HG03097 (cell line): ENCODE data around the gene RIMBP3B.
A peak's percentile ranks its signal among the peaks of the same experiment; 100 is the strongest.
"Not testable (repeated sequence)": the region's sequence is repeated elsewhere in the genome, so short reads cannot be mapped to it uniquely, and the experiment has no call there.

Source experiments
- ATAC-seq: cut with Tn5 transposase; IDR thresholded peaks from one replicate; pipeline ENCODE4 v1.9.1; 2021; ENCODE audit not compliant: unreplicated experiment, low FRiP score

RIMBP3B gene

DNA sequence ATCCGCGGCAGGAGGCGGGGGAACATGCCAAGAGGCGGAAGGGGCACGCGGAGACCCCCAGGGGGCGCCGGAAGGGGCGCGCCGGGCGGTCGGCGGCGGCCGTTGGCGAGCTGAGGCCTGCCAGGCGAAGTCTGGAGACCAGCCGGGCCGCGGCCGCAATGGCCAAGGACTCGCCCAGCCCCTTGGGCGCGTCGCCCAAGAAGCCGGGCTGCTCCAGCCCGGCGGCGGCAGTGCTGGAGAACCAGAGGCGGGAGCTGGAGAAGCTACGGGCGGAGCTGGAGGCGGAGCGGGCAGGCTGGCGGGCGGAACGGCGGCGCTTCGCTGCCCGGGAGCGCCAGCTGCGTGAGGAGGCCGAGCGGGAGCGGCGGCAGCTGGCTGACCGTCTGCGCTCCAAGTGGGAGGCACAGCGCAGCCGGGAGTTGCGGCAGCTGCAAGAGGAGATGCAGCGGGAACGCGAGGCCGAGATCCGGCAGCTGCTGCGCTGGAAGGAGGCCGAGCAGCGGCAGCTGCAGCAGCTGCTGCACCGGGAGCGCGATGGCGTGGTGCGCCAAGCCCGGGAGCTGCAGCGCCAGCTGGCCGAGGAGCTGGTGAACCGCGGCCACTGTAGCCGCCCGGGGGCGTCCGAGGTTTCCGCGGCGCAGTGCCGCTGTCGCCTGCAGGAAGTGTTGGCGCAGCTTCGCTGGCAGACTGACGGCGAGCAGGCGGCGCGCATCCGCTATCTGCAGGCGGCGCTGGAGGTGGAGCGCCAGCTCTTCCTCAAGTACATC is at the start of gene RIMBP3B:
RIMBP3B (plus strand) TSS at position 51 of the 767 bp plus-strand sequence; CDS start at position 159, 108 bp downstream.
- peak; percentile 83 for ATAC-seq

GRCh38 chr22:21357527-21357926 is 26.0 kb upstream of the RIMBP3B start:
- not testable (repeated sequence) for ATAC-seq

DNA sequence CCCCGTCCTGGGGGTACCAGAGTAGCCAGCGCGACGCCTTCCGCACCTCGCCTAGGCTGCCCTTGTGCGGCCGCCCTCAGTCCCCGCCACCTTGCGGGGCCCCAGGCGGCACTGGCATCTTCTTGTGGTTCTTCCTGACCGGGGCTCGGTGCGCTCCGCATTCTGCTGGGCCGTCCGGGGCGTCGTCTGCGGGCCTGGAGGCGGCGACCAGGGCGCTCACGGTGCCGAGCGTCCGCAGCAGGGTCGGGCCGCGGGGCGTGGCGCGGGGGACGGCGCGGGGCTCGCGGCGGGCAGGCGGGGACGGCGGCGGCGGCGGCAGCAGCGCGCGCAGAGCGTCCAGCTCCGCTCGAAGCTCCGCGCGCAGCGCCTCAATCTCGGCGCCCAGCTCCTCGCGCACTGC is 23.0 kb upstream of the RIMBP3B start:
- ATAC-seq: not testable (repeated sequence)

GRCh38 chr22:21362473-21362872 is 21.1 kb upstream of the RIMBP3B start:
- ATAC-seq: not testable (repeated sequence)

DNA sequence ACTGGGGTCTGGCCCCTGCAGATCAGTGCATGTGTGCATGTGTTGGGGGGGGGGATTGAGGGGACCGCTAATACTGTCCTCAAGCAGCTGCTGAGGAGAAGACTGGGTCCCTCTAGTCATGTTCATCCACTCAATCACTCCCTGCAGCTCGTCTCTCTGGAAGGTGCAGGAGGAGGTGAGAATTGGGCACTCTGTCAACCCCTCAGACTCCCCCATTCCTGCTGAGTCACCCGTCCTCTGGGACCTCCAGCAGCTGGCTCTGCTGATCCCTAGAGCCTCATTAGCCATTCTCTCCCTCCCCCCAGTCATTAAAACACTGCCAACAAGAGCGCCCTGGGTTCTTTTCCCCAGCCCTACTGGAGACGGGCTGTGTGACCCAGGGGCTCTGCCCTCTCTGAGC is 20.5 kb upstream of the RIMBP3B start:
- ATAC-seq: not testable (repeated sequence)

DNA sequence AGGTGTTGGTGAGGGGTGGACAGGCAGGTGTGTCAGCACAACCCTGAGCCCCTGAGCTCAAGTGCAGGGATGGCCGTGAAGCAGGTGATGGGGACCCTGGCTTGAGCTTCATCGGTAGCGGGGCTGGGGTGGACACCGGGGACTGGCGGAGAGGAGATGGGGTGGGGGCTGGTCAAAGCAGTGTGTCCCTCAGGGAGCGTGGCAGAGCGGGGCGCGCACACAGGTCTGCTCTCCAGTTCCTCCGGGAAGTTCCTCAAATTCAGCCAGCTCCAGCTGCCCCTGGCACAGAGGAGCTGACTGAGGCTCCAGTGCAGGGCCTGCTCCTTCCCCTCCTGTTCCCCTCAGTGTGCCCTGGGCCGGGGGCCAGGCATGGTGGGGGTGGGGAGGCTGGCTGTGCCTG is 19.7 kb upstream of the RIMBP3B start:
- not testable (repeated sequence) for ATAC-seq

GRCh38 chr22:21364362-21364761 is 19.2 kb upstream of the RIMBP3B start:
- ATAC-seq: not testable (repeated sequence)

GRCh38 chr22:21365337-21365736 is 18.2 kb upstream of the RIMBP3B start:
- not testable (repeated sequence) for ATAC-seq

DNA sequence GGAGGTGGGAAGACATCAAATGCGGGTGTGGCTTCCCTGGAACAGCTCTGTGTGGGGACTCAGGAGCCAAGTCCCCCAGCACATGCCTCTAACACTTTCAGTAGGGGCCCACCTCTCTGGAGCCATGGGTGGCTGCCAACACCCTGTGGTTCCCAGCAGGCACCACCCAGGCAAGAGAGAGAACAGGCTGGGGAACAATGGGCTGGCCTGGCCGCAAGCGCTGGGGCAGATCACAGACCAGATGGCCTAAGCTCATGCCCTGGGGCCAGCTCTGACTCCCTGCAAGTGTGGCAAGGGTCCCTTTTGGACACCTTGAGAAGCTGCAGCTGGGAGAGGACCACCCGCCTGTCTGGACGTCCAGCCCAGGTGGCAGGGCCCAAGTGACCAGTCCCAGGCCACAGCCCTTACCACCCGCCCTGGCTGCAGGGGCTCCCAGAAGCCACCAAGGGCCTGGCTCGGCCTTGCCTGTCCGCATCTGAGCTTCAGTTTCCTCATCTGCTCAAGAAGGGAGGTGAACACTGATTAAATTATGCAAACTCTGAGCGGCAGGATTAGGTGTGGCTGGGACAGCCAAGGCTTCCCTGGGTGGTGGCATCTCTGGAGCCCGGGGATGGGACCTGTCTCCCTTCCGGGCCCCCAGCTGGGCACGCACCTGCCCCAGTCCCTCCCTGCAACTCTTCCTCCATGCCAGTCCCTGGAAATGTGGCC is 14.8 kb upstream of the RIMBP3B start:
- ATAC-seq: not testable (repeated sequence)

DNA sequence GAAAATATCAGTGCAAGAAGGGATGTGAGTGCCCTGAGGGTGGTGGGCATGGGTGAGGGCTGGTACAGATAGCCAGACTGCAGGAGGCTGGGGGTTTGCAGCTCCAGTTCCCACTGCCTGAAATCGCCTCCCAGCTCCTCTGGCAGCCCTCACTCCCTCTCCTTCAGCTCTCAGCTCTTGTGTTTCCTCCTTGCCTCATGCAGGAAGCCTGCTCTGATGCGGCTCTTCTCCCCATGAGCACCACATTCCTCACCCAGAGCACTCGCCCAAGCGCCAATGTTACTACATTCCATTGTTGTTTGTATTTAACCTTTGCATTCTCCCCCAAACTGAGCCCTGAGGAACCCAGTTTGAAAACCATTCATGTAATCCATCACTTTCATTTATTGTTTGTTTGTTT is 7.7 kb upstream of the RIMBP3B start:
- not testable (repeated sequence) for ATAC-seq

- peak; percentile 27 for ATAC-seq
These were observed 1.2 kb downstream of the RIMBP3B start for GRCh38 chr22:21384468-21385357.

GRCh38 chr22:21389480-21389879 is 5.9 kb downstream of the RIMBP3B start:
- ATAC-seq: not testable (repeated sequence)

DNA sequence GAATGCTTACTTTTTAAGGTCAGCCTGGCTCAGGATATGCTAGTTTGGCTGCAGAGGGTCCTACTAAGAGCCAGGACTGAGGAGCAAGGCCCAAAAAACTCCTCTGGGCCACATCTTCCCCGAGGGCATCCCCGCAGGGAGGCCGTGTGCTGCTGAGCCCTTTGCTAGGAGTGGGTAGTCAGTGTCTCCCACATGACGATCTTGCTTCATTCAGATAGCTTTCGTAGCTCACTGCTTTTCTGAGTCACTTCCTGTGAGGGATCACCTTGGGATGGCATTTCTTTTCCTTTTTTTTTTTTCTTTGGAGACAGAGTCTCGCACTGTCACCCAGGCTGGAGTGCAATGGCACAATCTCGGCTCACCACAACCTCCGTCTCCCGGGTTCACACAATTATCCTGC is 6.5 kb downstream of the RIMBP3B start:
- ATAC-seq: not testable (repeated sequence)

DNA sequence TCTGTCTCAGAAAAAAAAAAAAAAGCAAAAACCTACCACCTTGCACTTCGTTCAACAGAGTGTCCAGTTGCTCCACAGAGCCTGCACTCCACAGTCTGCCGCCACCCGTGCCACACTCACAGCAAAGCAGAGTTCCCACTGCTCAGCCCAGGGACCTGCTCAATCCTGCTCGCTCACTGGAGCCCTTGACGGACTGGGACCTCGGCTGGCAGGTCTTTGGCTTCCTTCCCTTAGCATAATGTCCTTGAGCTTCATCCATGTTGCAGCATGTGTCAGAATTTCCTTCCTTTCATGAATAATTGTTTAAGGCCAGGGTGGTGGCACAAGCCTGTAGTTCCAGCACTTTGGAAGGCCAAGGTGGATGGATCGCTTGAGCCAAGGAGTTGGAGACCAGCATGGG is 11.1 kb downstream of the RIMBP3B start:
- ATAC-seq: not testable (repeated sequence)

DNA sequence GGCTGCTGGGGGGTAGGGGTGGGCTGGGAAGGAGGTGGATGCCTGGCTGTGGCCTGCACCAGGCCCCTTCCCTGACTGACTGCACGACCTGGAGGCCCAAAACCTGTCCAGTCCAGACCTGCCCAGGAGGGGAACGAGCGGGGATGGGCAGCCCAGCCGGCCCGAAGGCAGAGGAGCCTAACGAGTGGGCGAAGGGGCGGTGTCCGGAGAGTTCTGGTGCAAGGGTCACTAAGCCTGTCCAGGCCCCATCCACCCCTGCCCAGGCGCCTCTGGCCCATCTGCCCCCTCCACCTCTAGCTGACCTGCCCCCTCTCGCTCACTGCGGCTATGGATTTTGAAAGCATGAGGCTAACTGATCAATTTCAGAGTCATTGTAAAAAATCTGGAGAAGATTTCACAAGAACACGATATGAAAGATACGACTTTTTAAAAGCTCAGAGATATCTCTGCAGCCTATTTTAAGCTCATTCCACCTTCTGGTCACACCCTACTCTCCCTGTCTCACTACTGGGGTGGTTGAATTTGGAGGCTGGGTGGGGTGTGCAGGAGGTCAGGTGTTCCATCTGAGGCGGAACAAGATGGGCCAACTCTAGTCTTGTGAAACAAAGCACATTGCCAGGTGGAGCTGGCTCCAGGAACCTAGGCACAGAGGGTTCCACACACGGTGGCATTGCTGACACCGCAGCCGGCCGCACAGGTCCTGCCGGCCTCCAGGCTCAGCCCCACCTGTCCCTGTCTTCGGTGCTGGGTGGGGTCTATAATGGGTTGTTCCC is 17.8 kb downstream of the RIMBP3B start:
- not testable (repeated sequence) for ATAC-seq

- not testable (repeated sequence) for ATAC-seq
These were observed 19.3 kb downstream of the RIMBP3B start for GRCh38 chr22:21402763-21403314.

- ATAC-seq: not testable (repeated sequence)
These were observed 23.6 kb downstream of the RIMBP3B start for GRCh38 chr22:21407139-21407538.

DNA sequence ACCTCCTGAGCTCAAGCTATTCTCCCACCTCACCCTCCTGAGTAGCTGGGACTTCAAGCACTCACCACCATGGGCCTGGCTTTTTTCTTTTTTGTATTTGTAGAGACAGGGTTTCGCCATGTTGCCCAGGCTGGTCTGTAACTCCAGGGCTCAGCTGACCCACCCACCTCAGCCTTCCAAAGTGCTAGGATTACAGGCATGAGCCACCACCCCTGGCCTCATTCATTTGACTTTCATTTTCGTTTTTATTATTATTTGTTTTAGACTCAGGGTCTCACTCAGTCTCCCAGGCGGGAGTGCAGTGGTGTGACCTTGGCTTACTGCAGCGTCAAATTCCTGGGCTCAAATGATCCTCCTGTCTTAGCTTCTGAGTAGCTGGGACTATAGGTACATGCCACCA is 24.2 kb downstream of the RIMBP3B start:
- not testable (repeated sequence) for ATAC-seq

DNA sequence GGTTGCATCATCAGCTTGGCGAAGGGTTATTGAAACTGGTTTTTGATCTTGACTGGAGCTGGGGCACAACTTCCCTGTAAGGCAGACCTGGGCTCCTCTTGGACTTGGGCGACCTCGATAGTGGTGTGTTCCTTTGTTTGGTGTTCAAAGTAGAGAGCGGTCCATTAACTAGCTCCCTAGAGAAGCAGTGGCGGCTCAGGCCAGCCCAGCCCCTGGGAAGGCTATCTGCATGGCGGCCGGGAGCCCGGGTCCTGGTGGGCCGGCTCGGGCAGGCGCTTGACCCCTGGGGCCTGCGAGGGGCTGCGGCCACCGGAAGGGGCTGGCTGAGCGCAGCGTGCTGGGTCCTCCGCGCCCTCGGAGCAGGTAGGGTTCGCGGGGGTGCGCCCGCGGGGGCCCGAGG is 32.8 kb downstream of the RIMBP3B start:
- ATAC-seq: not testable (repeated sequence)
